ENCODE data around the gene MCAM.

Gene MCAM

DNA sequence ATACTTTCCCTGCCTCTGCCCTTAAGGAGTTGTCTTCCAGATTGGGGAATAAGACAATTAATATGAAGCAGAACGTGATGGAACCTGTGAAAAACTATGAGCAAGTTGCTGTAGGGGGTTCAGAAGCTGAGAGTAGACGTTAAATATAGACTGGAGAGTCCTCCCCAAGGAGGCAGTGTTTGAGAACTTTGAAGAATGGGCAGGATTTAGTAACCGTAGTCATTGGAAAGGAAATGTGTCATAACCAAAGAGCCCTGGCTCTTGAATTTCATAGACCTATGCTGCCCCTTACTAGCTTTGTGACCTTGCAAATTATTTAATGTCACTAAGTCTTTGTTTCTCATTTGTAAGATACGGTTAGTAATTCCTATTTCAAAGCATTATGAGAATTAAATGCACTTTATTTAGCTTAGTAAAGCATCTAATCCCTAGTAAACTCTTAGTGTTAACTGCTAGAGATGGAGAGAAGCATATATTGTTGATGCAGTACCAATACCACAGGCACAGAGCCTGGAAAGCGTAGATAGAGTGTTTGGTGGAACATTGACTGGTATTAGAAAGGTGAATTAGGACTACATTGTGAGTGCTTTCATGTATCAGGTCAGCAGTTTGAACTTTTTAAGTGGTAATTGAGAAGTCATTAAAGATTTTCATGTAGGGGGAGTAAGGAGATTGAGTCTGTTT lies 54.1 kb downstream of the MCAM start:
- DNase-seq (ENCODE audit: low read depth in 3 of 3) = no peak

DNA sequence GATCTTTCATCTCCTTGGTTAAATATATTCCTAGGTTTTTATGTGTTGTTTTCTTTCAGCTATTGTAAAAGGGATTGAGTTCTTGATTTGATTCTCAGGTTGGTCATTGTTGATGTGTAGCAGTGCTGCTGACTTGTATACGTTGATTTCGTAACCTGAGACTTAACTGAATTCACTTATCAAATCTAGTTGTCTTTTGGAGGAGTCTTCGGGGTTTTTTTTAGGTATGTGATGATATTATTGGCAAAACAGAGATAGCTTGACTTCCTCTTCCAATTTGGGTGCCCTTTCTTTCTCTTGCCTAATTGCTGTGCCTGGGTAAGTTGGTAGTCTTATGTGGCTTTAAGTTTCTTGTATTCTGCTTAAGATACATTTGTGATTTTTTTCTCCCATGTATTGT lies 57.9 kb downstream of the MCAM start:
- DNase-seq (ENCODE audit: low read depth in 3 of 3) = no peak
